Stimulated activated CD8-positive, alpha-beta memory T cell treated with anti-CD3 and anti-CD28 coated beads, Interleukin-4, amount 100 ng/mL, for 1 hour (primary cell): ENCODE measurements around the gene ITIH1.
A peak's percentile ranks its signal among the peaks of the same experiment; 100 is the strongest.

Source experiments
- DNase-seq, 2 donors: peaks; one replicate each; pipeline ENCODE4 v3.0.0-alpha.2; 2020; ENCODE audit warnings: low read depth in 2 of 2, low spot score in 1 of 2

ITIH1 gene

DNA sequence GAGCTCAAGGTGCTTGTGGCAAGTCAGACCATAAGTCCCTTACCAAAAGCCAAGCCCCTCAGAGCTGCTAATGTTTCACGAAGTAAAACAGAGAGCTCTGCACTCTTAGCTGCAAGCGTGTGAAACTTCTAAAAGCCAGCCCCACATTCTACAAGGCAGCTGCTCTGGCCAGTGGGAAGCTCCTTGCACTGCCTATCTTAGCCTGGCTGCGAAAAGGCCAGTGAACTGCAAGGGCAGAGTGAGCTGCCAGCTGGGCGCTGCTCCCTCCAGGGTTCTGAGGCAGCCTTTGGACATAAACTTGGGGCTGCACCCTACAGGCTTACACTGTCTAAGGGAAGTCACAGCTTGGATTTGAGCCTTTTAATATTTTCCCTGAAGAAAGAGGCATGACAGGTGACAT, 59.6 kb downstream of the ITIH1 start:
- no peak for DNase-seq

- DNase-seq, result peak in 1 of 2 donors; percentile 9
Measured at GRCh38 chr3:52838561-52839267, 61.3 kb downstream of the ITIH1 start.

- DNase-seq, result no peak
Measured at GRCh38 chr3:52839268-52839575, 61.8 kb downstream of the ITIH1 start.

- DNase-seq, result no peak
Measured at GRCh38 chr3:52839892-52840545, 62.6 kb downstream of the ITIH1 start.

DNA sequence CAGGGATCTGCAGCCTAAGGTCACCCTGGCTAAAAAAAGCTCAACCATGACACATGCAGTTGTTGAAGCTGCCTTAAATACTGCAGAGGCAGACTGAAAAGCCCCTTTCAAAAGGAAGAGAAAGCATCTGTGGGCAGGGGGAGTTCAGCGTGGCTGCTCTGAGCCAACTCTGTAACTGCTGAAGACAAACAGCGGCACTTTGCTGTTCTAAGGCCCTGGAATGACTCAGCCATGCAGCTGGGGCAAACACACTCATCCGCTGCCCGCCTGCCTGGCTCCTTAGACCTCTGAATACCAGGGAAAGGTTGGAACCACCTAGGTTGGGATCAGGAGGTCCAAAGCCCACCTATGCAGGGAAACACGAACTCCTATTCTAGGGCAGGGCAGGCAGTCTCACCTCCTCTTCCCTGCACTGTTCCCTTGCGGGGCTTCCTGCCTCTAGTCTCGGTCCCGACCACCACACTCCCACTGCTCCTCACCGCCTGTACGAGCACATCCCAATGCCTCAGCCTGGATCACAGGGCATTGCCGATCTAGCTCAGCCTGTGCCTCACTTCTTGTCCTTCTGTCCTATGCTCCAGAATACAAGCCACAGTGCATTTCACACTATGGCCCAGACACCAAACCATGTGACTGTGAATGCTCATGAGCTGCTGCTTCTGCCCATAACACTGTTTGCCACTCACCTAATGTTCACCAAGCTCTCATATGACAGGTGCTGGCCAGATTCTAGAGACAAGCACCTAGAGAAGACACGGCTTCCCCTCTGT, 64.0 kb downstream of the ITIH1 start:
- DNase-seq, result no peak
